GM21360 (cell line): ENCODE results near the gene HSPB1.
"Not testable (repeated sequence)": the region's sequence is repeated elsewhere in the genome, so short reads cannot be mapped to it uniquely, and the experiment has no call there.

Experiments
- ATAC-seq: cut with Tn5 transposase; IDR thresholded peaks from one replicate; pipeline ENCODE4 v1.9.1; 2021; ENCODE audit warnings: mild to moderate bottlenecking, moderate library complexity; ENCODE audit not compliant: unreplicated experiment

The HSPB1 gene

DNA sequence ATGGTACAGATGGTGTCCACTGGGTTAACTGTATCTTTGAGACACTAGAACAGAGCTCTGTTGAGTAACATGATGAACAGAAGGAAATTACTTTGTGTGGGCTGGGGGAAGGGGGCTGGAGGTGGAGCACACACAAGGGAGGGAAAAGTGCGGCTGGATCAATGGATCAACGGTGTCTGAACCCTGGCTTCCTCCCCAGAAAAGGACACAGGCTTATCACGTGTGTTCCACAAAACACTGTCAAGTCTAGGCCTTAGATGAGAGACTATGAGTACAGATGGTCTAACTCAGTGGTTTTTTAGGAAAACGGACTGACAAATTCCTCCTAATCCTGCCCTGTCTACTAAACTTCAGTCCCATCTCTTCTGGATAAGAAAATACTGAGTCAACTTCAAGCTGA lies 27.8 kb downstream of the HSPB1 start:
- no peak for ATAC-seq

- ATAC-seq = no peak
Measured at GRCh38 chr7:76330673-76331072, 28.2 kb downstream of the HSPB1 start.

DNA sequence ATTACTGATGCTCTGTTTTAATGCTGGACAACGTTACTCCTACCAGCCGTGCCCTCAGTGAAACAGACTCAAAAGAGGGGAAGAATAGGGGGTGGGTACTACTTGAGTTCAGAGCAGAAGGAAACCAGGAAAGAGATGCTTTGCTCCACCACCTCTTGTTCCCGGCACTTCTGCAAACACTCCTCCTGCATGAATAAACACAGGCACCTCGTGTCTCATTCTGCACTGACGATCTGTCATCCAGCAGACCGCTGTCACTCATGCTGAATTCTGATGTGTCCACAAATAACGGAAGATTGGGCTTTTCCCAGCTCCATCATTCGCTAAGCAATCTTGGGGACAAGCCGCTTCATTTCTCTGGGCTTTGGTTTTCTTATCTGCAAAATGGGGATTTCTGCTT lies 29.6 kb downstream of the HSPB1 start:
- no peak for ATAC-seq

DNA sequence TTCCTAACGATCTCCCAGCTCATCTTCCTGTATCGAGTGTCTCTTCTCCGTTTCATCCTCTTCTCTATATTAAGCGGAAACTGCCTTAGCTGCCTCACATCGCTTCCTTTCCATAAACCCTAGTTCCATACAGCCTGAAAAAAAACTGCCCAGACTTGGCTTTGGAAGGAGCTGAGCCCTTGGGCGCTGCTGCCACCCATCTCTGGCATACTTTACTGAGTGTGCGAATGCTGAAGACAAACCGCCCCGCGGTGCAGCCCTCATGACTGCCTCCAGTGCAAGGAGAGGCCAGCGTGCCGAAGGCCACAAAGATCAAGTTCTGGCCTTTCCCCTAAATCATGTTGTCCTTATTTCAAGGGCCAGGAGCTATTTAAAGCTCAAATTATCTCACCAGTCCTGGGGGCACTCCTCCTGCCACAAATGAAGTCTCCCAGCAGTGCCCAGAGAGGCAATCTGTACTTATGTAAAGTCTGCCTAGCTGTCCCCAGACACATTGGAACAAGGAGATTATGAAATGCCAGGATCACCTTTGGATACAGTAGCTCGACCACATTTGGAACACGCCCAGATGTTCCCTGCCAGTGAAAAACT lies 31.1 kb downstream of the HSPB1 start:
- ATAC-seq = no peak

DNA sequence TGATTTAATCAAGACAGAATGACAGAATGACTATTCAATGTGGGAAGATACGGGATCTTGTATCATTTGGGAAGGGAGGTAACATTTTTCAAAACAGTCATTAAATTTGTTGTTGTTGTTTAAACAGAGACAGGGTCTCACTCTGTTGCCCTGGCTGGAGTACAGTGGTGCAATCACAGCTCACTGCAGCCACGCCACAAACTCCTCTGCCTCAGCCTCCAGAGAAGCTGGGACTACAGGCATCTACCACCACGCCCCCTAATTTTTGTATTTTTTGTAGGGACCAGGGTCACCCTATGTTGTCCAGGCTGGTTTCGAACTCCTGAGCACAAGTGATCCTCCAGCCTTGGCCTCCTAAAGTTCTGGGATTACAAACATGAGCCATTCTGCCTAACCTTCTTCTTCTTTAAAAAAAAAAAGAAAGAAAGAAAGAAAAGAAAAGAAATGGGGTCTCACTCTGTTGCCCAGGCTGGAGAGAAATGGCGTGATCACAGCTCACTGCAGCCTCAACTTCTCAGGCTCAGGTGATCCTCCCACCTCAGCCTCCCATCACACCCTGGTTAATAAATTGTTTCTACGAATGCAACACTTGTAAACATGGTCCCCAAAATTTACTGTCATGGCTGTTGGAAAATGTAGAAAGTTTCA lies 32.0 kb downstream of the HSPB1 start:
- no peak for ATAC-seq

GRCh38 chr7:76335417-76335816 lies 32.9 kb downstream of the HSPB1 start:
- ATAC-seq = not testable (repeated sequence)

GRCh38 chr7:76336094-76336493 lies 33.6 kb downstream of the HSPB1 start:
- no peak for ATAC-seq

DNA sequence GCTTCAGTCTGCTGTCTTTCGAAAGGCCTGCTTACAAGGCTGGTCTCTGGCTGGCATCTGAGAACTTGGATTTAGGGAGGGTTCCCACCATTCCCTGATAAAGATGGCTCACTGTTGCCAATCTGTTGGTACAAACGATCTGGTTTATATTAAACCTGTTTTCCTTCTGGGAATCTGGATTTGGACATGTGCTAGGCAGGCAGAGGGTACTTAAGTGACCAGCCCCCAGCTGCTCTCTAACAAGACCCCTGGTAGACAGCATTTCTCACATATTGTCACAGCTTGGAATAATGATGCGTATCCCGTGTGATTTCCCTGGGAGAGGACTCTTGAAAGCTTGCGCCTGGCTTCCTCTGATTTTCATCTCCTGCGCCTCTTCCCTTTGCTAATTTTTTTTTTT lies 34.7 kb downstream of the HSPB1 start:
- ATAC-seq = no peak

DNA sequence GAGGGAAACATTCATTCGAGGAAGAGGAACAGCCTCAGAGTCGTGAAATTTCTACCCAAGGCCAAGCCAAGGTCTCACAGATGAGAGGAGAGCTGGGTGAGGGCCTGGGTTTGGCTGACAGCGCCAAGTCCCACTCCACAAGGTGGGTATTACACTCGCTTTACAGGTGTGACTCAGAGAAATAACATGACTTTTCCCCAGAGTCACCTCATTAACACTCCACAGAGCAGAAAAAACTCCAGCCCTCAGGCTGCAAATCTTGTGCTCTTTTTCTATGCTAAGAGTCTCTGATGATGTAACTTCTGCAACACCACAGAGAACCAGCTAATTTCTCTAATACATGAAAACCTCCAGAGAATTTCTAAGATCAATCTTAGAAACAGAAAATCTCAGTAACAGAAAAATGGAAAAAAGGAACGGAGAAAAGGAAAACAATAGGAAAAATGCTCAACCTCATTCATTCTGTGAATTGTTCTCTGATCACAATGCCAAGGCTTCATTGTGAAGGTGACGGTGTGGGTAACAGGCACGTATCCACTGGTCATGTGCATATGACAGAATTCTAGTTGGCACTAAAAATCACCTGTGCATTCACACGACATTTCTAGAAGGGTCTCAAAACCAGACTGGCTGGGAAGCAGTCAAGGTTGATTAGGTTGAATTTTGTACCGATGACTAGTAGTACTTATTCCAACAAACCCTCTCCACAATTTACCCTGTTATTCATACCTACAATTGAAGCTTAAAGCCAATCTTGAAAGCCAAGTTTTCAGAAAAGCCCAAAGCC lies 36.0 kb downstream of the HSPB1 start:
- no peak for ATAC-seq

DNA sequence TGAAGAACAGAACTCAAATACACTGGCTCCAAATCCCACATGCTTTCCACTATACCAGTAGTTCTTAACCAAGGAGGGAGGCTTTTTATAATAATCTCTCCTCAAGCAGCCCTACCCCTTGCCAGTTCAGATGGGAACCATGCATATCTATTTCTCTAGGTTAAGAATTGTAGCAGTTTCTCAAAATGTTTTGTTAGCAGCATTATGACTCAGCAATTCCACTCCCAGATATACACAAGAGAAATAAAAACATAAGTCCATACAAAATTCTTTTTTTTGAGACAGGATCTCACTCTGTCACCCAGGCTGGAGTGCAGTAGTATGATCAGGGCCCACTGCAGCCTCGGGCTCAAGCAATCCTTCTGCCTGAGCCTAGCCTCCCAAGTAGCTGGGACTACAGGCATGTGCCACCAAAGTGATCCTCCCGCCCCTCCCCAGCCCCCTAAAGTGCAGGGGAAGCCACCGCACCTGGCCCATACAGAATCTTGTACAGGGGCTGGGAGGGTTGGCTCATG lies 38.2 kb downstream of the HSPB1 start:
- ATAC-seq = no peak

- ATAC-seq = no peak
Measured at GRCh38 chr7:76342222-76342621, 39.7 kb downstream of the HSPB1 start.

- ATAC-seq = no peak
Measured at GRCh38 chr7:76343294-76343930, 40.9 kb downstream of the HSPB1 start.

DNA sequence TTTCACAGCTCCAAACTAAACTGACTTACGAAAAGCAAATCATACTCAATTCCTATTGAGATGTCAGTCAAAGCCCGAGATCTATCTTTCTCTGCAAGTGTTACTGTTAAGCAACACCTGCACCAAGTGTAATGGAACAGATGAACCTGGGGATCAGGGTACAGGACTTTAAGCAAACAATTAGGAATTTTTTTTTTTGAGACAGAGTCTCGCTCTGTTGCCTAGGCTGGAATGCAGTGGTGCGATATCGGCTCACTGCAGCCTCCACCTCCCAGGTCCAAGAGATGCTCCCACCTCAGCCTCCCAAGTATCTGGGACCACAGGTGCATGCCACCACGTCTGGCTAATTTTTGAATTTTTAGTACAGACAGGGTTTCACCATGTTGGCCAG lies 41.5 kb downstream of the HSPB1 start:
- no peak for ATAC-seq

DNA sequence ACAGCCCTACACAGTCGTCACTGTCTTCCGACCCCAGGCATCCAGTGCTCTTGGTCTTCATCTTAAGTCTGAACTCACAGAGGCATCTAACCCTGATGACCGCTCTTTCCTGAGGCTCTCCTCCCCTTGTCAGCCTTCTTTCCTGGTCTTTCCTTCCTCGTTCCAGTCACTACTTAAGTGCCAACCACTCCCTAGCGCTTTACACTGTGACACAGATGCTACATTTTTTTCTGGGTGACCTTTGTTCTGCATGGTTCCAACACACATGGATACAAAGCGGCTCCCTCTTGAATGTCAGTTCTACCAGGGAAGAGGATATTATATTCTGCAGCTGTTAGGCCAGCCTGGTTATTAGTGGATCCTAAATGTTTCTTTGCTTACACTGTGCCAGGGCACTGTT lies 43.6 kb downstream of the HSPB1 start:
- no peak for ATAC-seq

- ATAC-seq = no peak
Measured at GRCh38 chr7:76346778-76347177, 44.3 kb downstream of the HSPB1 start.

GRCh38 chr7:76347710-76348109 lies 45.2 kb downstream of the HSPB1 start:
- ATAC-seq = no peak

- ATAC-seq = no peak
Measured at GRCh38 chr7:76349313-76349885, 46.9 kb downstream of the HSPB1 start.

GRCh38 chr7:76351372-76351771 lies 48.9 kb downstream of the HSPB1 start:
- ATAC-seq = no peak

DNA sequence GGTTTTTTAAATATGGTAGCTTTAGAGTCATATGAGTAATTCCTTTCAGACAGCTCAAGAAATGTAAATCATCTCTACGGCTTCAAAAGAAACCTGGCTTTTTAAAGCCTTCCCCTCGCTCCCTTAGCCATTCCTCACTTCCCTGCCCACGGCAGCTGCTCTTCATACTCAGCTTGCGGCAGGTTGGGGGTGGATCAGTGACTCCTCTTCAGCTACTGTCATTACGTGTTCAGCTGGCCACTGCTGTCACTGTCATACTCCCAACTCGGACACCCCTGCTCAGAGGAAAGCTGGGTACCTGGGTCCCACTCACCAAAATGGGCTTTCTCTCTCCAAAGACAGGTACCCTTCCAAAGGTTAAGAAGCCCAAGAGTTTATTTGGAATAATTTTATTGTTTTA lies 49.7 kb downstream of the HSPB1 start:
- ATAC-seq = no peak

GRCh38 chr7:76353744-76354143 lies 51.3 kb downstream of the HSPB1 start:
- no peak for ATAC-seq
